HFFc6 (cell line): Measurements from ENCODE around the gene CNGA2. TPM values are rescaled to one million over a fixed set of nuclear protein-coding genes. Genes with fewer than 3 reads are reported as not detected.

ENCODE experiments used
- DNase-seq: peaks from one replicate; pipeline ENCODE4 v3.0.0-alpha.2; 2018
- H3K27ac Mint-ChIP-seq: 2 replicates; pipeline ENCODE4 v1.8.0; 2020; ENCODE audit warnings: mild to moderate bottlenecking, mixed read lengths
- H3K27me3 Mint-ChIP-seq: 2 replicates; pipeline ENCODE4 v1.8.0; 2021; ENCODE audit warnings: mild to moderate bottlenecking, moderate library complexity, mixed read lengths; ENCODE audit not compliant: insufficient read depth
- H3K36me3 Mint-ChIP-seq: 2 replicates; pipeline ENCODE4 v1.8.0; 2021; ENCODE audit warnings: low read depth, mixed read lengths
- H3K4me1 Mint-ChIP-seq: 2 replicates; pipeline ENCODE4 v1.8.0; 2020; ENCODE audit warnings: low read depth, mixed read lengths
- H3K4me3 Mint-ChIP-seq: 2 replicates; pipeline ENCODE4 v1.8.0; 2020; ENCODE audit warnings: mild to moderate bottlenecking, moderate library complexity, mixed read lengths
- H3K9me3 Mint-ChIP-seq: 2 replicates; pipeline ENCODE4 v1.8.0; 2020; ENCODE audit warnings: mild to moderate bottlenecking, mixed read lengths
- total RNA-seq, 6 experiments: library from RNA; stranded (reverse); fragmentation: NEBNext Ultra II Directional; extraction: Animal tissue kit (Norgen Biotek cat#: 25700); gene quantifications; 2 replicates in 1 of 6; 3 replicates in 5 of 6; pipeline ENCODE4 v1.2.3, GENCODE V29; 2021
- TF ChIP-seq, protein P1 (sequence below): fragments of 200-600 bp; sonication (generic); IDR thresholded peaks from 2 replicates; pipeline ENCODE4 v1.5.0; 2021; ENCODE audit warnings: antibody characterized with exemption, mild to moderate bottlenecking

CNGA2 gene
- total RNA-seq, 6 experiments from 2014 or later, result not detected

DNA sequence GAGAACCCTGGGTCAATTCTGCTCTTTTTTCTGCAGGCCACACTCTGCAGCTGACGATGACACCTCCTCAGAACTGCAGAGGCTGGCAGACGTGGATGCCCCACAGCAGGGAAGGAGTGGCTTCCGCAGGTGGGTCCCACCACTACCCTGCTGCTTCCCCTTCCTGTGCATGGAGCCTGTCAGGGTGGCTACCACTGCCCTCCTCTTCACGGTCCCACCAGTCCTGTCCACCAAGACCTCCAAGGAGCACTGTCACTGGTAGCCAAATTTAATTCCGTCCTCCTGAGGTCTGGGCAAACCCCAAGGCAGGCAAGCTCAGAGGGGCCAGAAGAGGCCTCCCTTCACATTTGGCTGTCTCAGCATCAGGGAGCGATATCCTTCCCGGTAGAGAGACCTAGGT lies 4.2 kb downstream of the CNGA2 start:
- Mint-ChIP-seq H3K4me3 (no peak overlapping the region), H3K9me3 (peaks cover 10% of the 10 kb centered on the region), H3K36me3 (no peaks in the 10 kb centered on the region; the same call in 1 of the 2 replicates), H3K27me3 (peaks cover 3% of the 10 kb centered on the region; the same call in 1 of the 2 replicates), H3K27ac (no peak overlapping the region), H3K4me1 (no peaks in the 10 kb centered on the region)
- TF ChIP-seq, protein P1, sequence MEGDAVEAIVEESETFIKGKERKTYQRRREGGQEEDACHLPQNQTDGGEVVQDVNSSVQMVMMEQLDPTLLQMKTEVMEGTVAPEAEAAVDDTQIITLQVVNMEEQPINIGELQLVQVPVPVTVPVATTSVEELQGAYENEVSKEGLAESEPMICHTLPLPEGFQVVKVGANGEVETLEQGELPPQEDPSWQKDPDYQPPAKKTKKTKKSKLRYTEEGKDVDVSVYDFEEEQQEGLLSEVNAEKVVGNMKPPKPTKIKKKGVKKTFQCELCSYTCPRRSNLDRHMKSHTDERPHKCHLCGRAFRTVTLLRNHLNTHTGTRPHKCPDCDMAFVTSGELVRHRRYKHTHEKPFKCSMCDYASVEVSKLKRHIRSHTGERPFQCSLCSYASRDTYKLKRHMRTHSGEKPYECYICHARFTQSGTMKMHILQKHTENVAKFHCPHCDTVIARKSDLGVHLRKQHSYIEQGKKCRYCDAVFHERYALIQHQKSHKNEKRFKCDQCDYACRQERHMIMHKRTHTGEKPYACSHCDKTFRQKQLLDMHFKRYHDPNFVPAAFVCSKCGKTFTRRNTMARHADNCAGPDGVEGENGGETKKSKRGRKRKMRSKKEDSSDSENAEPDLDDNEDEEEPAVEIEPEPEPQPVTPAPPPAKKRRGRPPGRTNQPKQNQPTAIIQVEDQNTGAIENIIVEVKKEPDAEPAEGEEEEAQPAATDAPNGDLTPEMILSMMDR, result no peak
- DNase-seq, result no peak

GRCh38 chrX:151741606-151742005 lies 7.1 kb downstream of the CNGA2 start:
- H3K9me3 Mint-ChIP-seq, result peaks cover 10% of the 10 kb centered on the region

DNA sequence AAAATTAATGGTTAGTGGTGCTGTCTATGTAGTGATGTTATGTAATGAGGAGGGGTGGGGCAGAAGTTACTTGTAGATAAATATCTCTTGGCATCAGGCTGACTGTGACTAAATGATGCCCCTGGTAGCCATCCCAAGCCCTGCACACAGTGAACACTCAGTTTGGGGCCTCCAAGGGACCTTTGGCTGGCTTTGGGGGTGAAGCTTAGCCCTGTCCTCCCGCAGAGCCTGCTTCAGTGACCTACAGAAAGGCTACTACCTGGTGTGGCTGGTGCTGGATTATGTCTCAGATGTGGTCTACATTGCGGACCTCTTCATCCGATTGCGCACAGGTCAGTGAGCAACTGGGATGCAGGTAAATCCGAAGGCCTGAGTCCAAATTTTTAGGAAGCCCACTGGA lies 7.8 kb downstream of the CNGA2 start:
- TF ChIP-seq, protein P1, result no peak
- no peak for DNase-seq
- H3K9me3 Mint-ChIP-seq, result peaks cover 8% of the 10 kb centered on the region
- no peaks in the 10 kb centered on the region for H3K4me1 Mint-ChIP-seq
- H3K4me3 Mint-ChIP-seq, result no peak overlapping the region
- no peak overlapping the region for H3K27ac Mint-ChIP-seq
- H3K36me3 Mint-ChIP-seq, result no peaks in the 10 kb centered on the region; the same call in 1 of the 2 replicates
- H3K27me3 Mint-ChIP-seq, result no peaks in the 10 kb centered on the region; the same call in 1 of the 2 replicates

More at GRCh38 chrX:151741606-151742005, 7.1 kb downstream of the CNGA2 start:
- Mint-ChIP-seq H3K4me1 (no peaks in the 10 kb centered on the region), H3K27ac (no peak overlapping the region), H3K36me3 (no peaks in the 10 kb centered on the region; the same call in 1 of the 2 replicates), H3K27me3 (no peaks in the 10 kb centered on the region; the same call in 1 of the 2 replicates), H3K4me3 (no peak overlapping the region)
- DNase-seq, result no peak
- TF ChIP-seq, protein P1, result no peak

DNA sequence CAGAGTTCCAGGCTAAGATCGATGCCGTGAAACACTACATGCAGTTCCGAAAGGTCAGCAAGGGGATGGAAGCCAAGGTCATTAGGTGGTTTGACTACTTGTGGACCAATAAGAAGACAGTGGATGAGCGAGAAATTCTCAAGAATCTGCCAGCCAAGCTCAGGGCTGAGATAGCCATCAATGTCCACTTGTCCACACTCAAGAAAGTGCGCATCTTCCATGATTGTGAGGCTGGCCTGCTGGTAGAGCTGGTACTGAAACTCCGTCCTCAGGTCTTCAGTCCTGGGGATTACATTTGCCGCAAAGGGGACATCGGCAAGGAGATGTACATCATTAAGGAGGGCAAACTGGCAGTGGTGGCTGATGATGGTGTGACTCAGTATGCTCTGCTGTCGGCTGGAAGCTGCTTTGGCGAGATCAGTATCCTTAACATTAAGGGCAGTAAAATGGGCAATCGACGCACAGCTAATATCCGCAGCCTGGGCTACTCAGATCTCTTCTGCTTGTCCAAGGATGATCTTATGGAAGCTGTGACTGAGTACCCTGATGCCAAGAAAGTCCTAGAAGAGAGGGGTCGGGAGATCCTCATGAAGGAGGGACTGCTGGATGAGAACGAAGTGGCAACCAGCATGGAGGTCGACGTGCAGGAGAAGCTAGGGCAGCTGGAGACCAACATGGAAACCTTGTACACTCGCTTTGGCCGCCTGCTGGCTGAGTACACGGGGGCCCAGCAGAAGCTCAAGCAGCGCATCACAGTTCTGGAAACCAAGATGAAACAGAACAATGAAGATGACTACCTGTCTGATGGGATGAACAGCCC lies 9.3 kb downstream of the CNGA2 start:
- TF ChIP-seq, protein P1, result no peak
- no peak for DNase-seq

GRCh38 chrX:151745651-151746050 lies 11.1 kb downstream of the CNGA2 start:
- Mint-ChIP-seq H3K27me3 (no peaks in the 10 kb centered on the region; the same call in 1 of the 2 replicates), H3K4me3 (no peak overlapping the region)

More for the DNA sequence above, 9.3 kb downstream of the CNGA2 start:
- peaks cover 5% of the 10 kb centered on the region; the same call in 1 of the 2 replicates for H3K9me3 Mint-ChIP-seq
- no peaks in the 10 kb centered on the region; the same call in 1 of the 2 replicates for H3K27me3 Mint-ChIP-seq
- no peak overlapping the region for H3K4me3 Mint-ChIP-seq
- H3K36me3 Mint-ChIP-seq, result no peaks in the 10 kb centered on the region
- H3K27ac Mint-ChIP-seq, result no peak overlapping the region
- no peaks in the 10 kb centered on the region for H3K4me1 Mint-ChIP-seq

More at GRCh38 chrX:151745651-151746050, 11.1 kb downstream of the CNGA2 start:
- no peak for DNase-seq
- Mint-ChIP-seq H3K9me3 (peaks cover 5% of the 10 kb centered on the region; the same call in 1 of the 2 replicates), H3K36me3 (no peaks in the 10 kb centered on the region), H3K27ac (no peak overlapping the region), H3K4me1 (no peaks in the 10 kb centered on the region)
- TF ChIP-seq, protein P1, result no peak
